ENCODE data around the gene CIAO3.
"Not testable (repeated sequence)": the region's sequence is repeated elsewhere in the genome, so short reads cannot be mapped to it uniquely, and the experiment has no call there.

CIAO3 gene

GRCh38 chr16:724188-725040, 16.4 kb downstream of the CIAO3 start:
- DNase-seq (ENCODE audit: low read depth in 2 of 2), result no peak

DNA sequence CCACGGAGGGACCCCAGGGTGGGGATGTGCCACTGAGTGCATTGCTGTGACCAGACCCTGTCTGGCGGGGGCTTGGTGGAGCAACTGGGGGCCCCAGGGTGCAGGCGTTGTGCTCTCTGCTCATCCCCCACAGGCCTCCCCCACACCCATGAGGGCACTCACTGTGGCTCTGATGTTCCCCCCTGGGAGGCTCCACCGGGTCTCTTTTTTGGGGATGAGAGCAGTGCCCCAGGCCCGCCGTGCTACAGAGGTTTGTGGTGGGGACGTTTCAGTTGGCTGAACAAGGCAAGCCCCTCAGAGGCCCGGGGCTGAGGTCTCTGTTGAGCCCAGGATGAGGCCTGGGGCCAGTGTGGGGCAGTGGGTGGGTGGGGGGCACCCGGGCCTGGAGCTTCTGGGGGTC, 17.1 kb downstream of the CIAO3 start:
- DNase-seq (ENCODE audit: low read depth in 2 of 2), result no peak

GRCh38 chr16:722835-723633, 17.8 kb downstream of the CIAO3 start:
- no peak for DNase-seq (ENCODE audit: low read depth in 2 of 2)

- no peak for DNase-seq (ENCODE audit: low read depth in 2 of 2)
Observed at GRCh38 chr16:721765-722540, 18.8 kb downstream of the CIAO3 start.

GRCh38 chr16:720990-721764, 19.6 kb downstream of the CIAO3 start, which contains the start of gene ANTKMT:
Gene ANTKMT (plus strand): TSS chr16:721146. CDS start chr16:721275, 129 bp downstream.
- DNase-seq (ENCODE audit: low read depth in 2 of 2), result peak in 1 of 2 donors; percentile 32

DNA sequence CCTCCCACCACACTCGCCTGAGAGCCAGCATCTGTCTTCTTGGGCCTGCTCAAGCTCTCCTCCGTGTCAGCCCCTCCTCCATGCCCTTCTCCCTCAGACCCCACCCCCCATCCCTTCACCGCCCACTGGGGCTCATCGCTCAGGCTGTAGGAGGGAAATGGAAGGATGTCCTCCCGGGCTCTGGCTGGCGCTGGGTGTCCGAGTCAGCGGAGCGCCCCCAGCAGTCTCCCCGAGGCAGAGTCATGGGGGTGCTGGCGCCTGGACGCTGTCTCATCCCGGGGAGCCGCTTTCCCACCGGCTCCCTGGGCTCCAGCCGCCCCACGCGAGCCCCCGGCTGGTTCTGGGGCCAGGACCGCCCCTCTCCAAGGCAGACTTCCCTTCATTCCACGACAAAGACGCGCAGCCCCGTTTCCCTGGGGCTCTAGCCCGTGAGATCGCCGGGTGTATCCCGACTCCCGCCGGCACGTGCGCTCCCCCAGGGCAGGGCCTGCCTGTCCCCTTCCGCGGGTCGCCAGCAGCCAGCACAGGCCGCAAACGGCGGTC, 20.3 kb downstream of the CIAO3 start:
- DNase-seq (ENCODE audit: low read depth in 2 of 2), result no peak

GRCh38 chr16:719815-720446, 20.9 kb downstream of the CIAO3 start:
- DNase-seq (ENCODE audit: low read depth in 2 of 2), result no peak

DNA sequence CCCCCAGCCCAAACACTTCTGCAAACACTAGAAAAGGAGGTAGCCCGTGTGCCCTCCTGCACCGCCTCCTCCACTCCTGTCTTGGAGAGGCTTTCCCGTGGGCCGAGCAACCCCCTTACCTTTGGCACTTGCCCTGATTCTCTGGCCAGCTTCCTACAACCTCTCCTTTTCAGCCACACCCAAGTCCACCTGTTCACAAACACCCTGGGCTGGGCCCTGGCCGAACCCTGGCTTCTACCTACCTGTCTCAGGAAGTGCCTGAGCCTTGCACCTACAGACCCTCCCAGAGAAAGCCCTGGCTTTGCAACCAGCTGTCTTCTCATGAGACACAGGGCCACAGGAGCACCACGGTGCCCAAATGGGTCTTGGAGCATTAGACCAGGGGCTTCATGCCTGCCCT, 21.9 kb downstream of the CIAO3 start:
- DNase-seq (ENCODE audit: low read depth in 2 of 2), result no peak

DNA sequence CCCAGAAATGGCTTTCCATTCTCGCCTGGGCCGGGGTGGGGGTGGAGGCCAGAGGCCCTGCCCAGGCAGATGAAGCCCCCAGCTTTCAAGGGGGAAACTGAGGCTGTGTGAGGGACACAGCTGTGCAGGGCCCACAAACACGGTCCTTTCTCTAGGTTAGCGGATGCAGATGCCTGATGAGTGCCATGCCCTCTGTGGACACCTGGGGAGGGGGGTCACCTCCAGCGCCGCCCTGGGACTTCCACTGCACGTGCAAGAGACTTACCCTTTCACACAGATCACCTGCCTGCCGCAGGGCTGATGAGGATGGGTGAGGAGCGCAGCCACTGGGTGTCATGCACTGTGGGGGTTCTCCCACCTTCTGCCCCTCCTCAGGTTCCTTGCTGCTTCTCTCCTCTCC, 22.4 kb downstream of the CIAO3 start:
- DNase-seq (ENCODE audit: low read depth in 2 of 2), result no peak

DNA sequence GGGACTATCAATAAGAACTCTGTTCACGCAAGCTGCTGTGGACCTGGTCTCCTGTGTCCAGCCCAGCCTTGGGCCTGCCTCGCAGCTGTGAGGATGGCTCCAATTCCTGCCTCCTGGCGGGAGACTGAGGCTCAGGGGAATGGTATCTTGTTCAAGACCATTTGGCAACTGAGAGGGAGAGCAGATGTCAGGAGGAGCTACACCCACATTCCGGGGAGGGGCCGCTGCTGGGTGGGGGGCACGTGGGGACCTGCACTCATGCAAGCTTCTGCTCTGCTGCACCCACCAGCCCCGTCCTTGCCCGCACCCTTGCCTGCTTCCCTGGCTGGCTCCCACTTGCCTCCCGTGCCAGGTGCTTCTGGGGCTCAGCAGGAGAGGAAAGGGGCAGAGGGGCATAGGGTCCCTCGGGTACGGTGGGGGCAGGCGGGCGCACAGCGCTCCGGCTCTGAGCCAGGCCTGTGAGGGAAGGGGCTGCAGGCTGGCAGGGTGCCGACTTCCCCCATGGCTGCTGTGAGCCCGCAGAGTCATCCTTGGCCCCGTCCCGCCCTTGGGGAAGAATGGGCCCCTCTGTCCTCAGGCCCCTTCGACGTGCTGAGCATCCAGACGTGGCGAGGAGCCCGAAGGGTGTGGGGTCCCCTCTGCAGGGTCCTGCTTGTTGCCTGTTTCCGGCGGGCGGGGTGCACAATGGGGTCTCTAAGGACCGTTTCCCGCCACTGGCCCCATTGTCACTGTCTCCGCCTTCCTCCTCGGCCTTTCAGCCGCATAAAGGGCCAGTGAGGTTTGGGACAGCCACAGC, 23.1 kb downstream of the CIAO3 start:
- no peak for DNase-seq (ENCODE audit: low read depth in 2 of 2)

- DNase-seq (ENCODE audit: low read depth in 2 of 2), result no peak
Observed at GRCh38 chr16:716768-717325, 23.9 kb downstream of the CIAO3 start.

DNA sequence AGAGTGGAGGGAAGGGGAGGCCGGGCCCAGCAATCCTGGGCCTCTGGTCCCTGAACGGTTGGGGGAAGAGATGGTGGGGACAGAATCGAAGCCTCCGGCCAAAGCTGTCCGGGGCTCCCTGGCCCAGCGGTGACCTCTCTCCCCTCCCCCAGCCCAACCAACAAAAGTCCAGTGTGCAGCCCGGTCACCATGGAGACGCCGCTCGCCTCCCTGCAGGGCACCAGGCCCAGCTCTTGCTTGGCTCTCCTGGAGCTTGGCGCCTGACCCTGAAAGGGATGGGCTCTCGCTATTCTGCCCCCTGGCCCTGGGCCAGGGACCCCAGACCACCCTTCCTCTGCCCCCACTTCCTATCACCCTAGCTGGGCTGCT, 24.6 kb downstream of the CIAO3 start:
- no peak for DNase-seq (ENCODE audit: low read depth in 2 of 2)

DNA sequence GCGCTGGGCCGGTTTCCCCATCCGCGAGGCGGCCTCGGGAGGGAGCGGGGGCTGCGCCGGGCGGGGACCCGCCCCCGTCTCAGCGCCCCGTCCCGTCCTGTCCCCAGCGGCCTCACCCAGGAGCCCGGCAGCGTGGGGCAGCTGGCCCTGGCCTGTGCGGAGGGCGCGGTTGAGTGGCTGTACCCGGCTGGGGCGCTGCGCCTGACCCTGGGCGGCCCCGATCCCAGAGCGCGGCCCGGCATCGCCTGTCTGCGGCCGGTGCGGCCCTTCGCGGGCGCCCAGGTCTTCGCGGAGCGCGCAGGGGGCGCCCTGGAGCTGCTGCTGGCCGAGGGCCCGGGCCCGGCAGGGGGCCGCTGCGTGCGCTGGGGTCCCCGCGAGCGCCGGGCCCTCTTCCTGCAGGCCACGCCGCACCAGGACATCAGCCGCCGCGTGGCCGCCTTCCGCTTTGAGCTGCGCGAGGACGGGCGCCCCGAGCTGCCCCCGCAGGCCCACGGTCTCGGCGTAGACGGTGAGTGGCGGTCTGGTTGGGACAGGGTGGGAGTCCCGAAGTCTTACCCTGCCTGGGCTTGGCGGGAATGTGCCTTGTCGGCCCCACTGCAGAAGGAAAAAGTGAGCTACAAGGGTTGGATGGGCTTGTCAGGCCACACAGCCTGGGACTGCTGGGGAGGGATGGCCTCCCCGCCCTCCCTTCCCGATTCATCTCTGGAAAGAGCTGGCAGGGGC, 25.2 kb downstream of the CIAO3 start:
- no peak for DNase-seq (ENCODE audit: low read depth in 2 of 2)

- DNase-seq (ENCODE audit: low read depth in 2 of 2), result peak; percentile 75 to 90
Observed at GRCh38 chr16:714558-715476, 26.0 kb downstream of the CIAO3 start, which contains the start of gene METRN. Gene METRN (plus strand): TSS chr16:715118. CDS start chr16:715290, 172 bp downstream.

- no peak for DNase-seq (ENCODE audit: low read depth in 2 of 2)
Observed at GRCh38 chr16:714079-714478, 26.7 kb downstream of the CIAO3 start.

DNA sequence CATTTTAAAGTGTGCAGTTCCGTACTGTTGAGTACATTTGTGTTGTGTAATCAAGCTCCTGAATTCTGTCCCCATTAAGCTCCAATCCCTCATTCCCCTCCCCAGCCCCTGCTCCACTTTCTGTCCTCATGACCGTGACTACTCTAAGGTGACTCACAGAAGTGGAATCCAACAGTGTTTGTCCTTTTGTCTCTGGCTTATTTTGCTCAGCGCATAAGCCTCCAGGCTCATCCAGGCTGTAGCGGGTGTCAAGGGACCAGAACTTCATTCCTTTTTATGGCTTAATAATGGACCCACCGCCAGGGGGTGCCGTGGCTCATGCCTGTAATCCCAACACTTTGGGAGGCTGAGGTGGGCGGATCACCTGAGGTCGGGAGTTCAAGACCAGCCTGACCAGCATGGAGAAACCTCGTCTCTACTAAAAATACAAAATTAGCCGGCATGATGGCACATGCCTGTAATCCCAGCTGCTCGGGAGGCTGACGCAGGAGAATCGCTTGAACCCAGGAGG, 28.0 kb downstream of the CIAO3 start:
- not testable (repeated sequence) for DNase-seq (ENCODE audit: low read depth in 2 of 2)

Data from stimulated activated CD4-positive, alpha-beta T cell treated with anti-CD3 and anti-CD28 coated beads, Interleukin-1b, Interleukin-23, amount 100 ng/mL, for 1 hour (primary cell).